DND-41 (cell line): ENCODE data around the gene TTLL9.

Experiments
- CTCF ChIP-seq: IDR thresholded peaks from 2 replicates; pipeline ENCODE4 v1.5.1; 2012; ENCODE audit warnings: borderline replicate concordance, low read length, moderate library complexity, mild to moderate bottlenecking; ENCODE audit not compliant: poor library complexity, severe bottlenecking; ENCODE audit errors: extremely low read depth
- EZH2 ChIP-seq: IDR thresholded peaks from 3 replicates; pipeline ENCODE4 v1.6.1; 2012; ENCODE audit warnings: borderline replicate concordance, low read depth, mild to moderate bottlenecking, moderate library complexity, low read length, inconsistent platforms; ENCODE audit not compliant: severe bottlenecking

GRCh38 chr20:31939661-31940060 is 69.2 kb downstream of the TTLL9 start:
- TF ChIP-seq CTCF (no peak), EZH2 (no peak)
